ENCODE results near the gene TTLL8. TPM values are rescaled to one million over a fixed set of nuclear protein-coding genes. Genes with fewer than 3 reads are reported as not detected.
A peak's percentile ranks its signal among the peaks of the same experiment; 100 is the strongest.

TTLL8 gene
- total RNA-seq (not detected), polyA plus RNA-seq (not detected)
- long read RNA-seq, donor 1, result 0 reads
- long read RNA-seq, donor 2, result 0 reads
- long read RNA-seq, donor 3, result 0 reads
- long read RNA-seq, donor 4, result 0 reads

- WGBS, result 10% methylated on average over 102 of the region's 102 CpGs
- DNase-seq (peak in 2 of 3 donors; percentile 44 to 55), ATAC-seq (peak in 1 of 2 donors; percentile 28)
- no peaks in the 10 kb centered on the region for H3K9me3 ChIP-seq (ENCODE audit: control insufficient read depth, low read length)
- H3K27me3 ChIP-seq (ENCODE audit: control insufficient read depth, insufficient read depth), result no peaks in the 10 kb centered on the region
- no peaks in the 10 kb centered on the region for H3K4me1 ChIP-seq (ENCODE audit: control insufficient read depth, insufficient read depth, low read length)
- H3K27ac ChIP-seq (ENCODE audit: low read length), result no peak within 1 kb of the TSS
- intact Hi-C loops (cut with DNase I), result no loop called here
- H3K4me3 ChIP-seq (ENCODE audit: low read length), result peak within 1 kb of the TSS; percentile 6
Measured at GRCh38 chr22:50058061-50058905, at the start of gene TTLL8. TTLL8 (minus strand) TSS chr22:50058298.

DNA sequence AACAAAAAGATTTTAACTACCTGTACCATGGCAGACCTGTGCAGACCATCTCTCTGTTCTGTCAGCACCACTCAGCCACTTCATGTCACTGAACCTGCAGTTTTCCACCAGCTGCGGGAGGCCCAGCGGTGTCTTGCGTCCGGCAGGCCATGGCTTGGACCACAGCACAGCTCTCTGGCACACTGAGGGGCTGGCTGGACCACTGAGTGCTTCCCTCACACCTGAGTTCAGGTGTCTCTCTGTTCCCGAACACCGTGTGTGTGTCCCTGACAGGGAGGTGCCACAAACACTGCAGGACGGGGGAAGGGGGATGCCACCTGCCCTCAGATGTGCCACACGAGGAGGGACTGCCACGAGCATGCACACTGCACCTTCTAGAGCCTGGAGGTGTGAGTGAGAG, 49.4 kb upstream of the TTLL8 start:
- ATAC-seq, result no peak
- Histone ChIP-seq H3K9me3 (ENCODE audit: control insufficient read depth, low read length) (no peaks in the 10 kb centered on the region), H3K27ac (ENCODE audit: low read length) (no peak overlapping the region), H3K27me3 (ENCODE audit: control insufficient read depth, insufficient read depth) (no peaks in the 10 kb centered on the region), H3K4me1 (ENCODE audit: control insufficient read depth, insufficient read depth, low read length) (no peaks in the 10 kb centered on the region), H3K4me3 (ENCODE audit: low read length) (no peak overlapping the region)
- intact Hi-C loops (cut with DNase I), result no loop called here
- 86% methylated on average over 9 of the region's 9 CpGs for WGBS
- no peak for DNase-seq

DNA sequence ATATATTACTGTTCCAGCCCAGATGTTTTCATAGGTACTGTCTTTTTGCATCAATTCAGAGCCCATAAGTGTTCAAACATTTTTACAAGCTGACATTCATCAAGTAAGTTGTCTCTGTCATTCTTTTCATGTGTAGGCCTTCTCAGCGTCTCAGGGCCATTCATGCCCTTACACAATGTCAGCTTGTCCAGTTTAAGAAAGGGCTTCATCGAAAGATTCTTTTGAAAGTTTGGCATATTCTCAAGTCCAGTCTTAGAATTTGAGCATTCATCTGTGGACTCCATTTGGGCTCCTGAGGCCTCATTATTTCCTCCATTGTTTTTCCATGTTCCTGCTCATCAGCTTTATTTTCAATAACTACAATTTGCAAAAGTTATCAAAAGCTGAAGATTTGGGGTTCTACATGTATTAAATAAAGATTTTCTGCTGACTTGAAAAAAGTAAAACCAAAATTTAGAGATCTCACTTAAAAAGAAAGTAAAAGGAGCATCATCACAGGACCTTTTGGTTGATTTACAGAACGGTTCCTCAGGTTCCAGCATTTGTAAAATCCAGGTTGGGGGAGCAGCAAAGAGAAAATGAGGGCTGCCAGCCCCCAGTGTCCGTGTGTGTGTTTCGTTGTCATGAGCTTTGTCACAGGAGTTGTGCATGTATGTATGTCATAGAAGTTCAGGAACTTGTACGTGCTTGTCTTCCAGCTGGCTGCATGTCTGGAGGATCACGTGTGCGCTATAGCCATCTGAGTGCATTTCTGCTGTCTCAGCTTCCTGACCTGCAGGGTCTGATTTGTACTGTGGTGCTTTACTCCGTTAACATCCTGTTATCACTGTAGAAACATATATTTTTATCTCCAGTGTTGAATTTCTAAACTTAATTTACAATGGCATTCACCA, 47.4 kb upstream of the TTLL8 start:
- WGBS, result 42% methylated on average over 9 of the region's 9 CpGs
- Histone ChIP-seq H3K4me1 (ENCODE audit: control insufficient read depth, insufficient read depth, low read length) (no peaks in the 10 kb centered on the region), H3K4me3 (ENCODE audit: low read length) (no peak overlapping the region), H3K9me3 (ENCODE audit: control insufficient read depth, low read length) (no peaks in the 10 kb centered on the region), H3K27me3 (ENCODE audit: control insufficient read depth, insufficient read depth) (no peaks in the 10 kb centered on the region), H3K27ac (ENCODE audit: low read length) (no peak overlapping the region)
- DNase-seq, result no peak
- no peak for ATAC-seq
- intact Hi-C loops (cut with DNase I), result no loop called here

DNA sequence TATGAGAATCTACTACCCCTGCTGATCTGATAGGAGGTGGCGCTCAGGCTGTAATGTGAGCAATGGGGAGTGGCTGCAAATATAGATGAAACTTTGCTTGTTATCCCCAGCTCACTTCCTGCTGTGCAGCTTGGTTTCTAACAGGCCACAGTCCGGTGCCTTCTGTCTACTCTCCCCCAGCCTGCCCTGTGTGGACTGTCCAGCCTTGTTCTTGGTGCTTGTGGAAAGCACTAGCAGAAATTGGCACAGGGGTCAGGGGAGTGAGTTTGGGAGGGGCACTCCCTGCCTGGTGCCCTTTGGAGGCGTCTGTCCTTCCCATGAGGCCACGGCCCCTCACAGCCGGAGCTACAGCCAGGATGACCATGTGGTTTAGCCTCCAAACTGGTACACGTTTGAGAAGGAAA, 46.0 kb upstream of the TTLL8 start:
- Histone ChIP-seq H3K27me3 (ENCODE audit: control insufficient read depth, insufficient read depth) (no peaks in the 10 kb centered on the region), H3K27ac (ENCODE audit: low read length) (no peak overlapping the region), H3K4me1 (ENCODE audit: control insufficient read depth, insufficient read depth, low read length) (no peaks in the 10 kb centered on the region), H3K9me3 (ENCODE audit: control insufficient read depth, low read length) (no peaks in the 10 kb centered on the region), H3K4me3 (ENCODE audit: low read length) (no peak overlapping the region)
- no peak for DNase-seq
- ATAC-seq, result no peak
- intact Hi-C loops (cut with DNase I), result no loop called here
- WGBS, result 75% methylated on average over 6 of the region's 6 CpGs

DNA sequence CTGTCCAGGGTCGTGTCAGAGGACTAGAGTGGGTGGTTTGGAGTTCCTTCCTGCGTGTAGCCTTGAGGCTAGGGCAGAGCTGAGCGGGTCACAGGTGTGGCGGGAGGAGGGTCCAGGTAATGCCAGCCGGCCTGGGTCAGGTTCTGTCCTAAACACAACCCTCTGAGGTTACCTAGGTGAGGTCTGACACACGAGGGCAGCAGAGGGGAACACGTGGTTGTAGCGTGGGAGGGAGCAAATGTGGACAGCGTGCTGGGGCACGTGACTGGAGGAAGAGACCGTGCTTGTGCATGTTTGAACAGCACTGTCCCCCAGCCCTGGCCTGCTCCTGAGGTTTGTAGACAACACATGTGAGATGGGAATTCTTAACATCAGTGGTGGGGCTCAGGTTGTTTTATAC, 44.8 kb upstream of the TTLL8 start:
- H3K4me1 ChIP-seq (ENCODE audit: control insufficient read depth, insufficient read depth, low read length), result no peaks in the 10 kb centered on the region
- intact Hi-C loops (cut with DNase I), result no loop called here
- H3K4me3 ChIP-seq (ENCODE audit: low read length), result no peak overlapping the region
- no peaks in the 10 kb centered on the region for H3K27me3 ChIP-seq (ENCODE audit: control insufficient read depth, insufficient read depth)
- 61% methylated on average over 11 of the region's 11 CpGs for WGBS
- no peak for DNase-seq
- ATAC-seq, result peak in 1 of 2 donors; percentile 26
- H3K9me3 ChIP-seq (ENCODE audit: control insufficient read depth, low read length), result no peaks in the 10 kb centered on the region
- H3K27ac ChIP-seq (ENCODE audit: low read length), result no peak overlapping the region

GRCh38 chr22:50101870-50102565, 43.9 kb upstream of the TTLL8 start:
- 75% methylated on average over 10 of the region's 10 CpGs for WGBS
- no peaks in the 10 kb centered on the region for H3K27me3 ChIP-seq (ENCODE audit: control insufficient read depth, insufficient read depth)
- no peak overlapping the region for H3K27ac ChIP-seq (ENCODE audit: low read length)
- H3K9me3 ChIP-seq (ENCODE audit: control insufficient read depth, low read length), result no peaks in the 10 kb centered on the region
- no peaks in the 10 kb centered on the region for H3K4me1 ChIP-seq (ENCODE audit: control insufficient read depth, insufficient read depth, low read length)
- intact Hi-C loops (cut with DNase I), result no loop called here
- no peak for DNase-seq
- no peak for ATAC-seq
- H3K4me3 ChIP-seq (ENCODE audit: low read length), result no peak overlapping the region

GRCh38 chr22:50098052-50098451, 40.0 kb upstream of the TTLL8 start:
- Histone ChIP-seq H3K9me3 (ENCODE audit: control insufficient read depth, low read length) (no peaks in the 10 kb centered on the region), H3K27ac (ENCODE audit: low read length) (no peak overlapping the region), H3K4me1 (ENCODE audit: control insufficient read depth, insufficient read depth, low read length) (no peaks in the 10 kb centered on the region), H3K27me3 (ENCODE audit: control insufficient read depth, insufficient read depth) (no peaks in the 10 kb centered on the region), H3K4me3 (ENCODE audit: low read length) (no peak overlapping the region)
- intact Hi-C loops (cut with DNase I), result no loop called here
- 89% methylated on average over 3 of the region's 3 CpGs for WGBS
- DNase-seq, result no peak
- ATAC-seq, result no peak

DNA sequence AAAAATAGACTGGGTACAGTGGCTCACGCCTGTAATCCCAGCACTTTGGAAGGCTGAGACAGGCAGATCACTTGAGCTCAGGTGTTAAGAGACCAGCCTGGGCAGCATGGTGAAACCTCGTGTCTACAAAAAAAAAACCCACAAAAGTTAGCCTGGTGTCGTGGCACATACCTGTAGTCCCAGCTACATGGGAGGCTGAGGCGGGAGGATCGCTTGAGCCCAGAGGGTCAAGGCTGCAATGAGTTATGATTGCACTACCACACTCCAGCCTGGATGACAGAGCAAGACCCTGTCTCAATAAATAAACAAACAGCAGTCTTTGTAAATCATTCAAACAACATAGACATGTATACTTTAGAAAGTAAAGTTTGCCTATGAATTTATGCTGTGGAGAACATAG, 34.2 kb upstream of the TTLL8 start:
- H3K4me3 ChIP-seq (ENCODE audit: low read length), result no peak overlapping the region

GRCh38 chr22:50091092-50091768, 33.1 kb upstream of the TTLL8 start:
- Histone ChIP-seq H3K27me3 (ENCODE audit: control insufficient read depth, insufficient read depth) (no peaks in the 10 kb centered on the region), H3K4me3 (ENCODE audit: low read length) (no peak overlapping the region), H3K27ac (ENCODE audit: low read length) (no peak overlapping the region), H3K4me1 (ENCODE audit: control insufficient read depth, insufficient read depth, low read length) (no peaks in the 10 kb centered on the region), H3K9me3 (ENCODE audit: control insufficient read depth, low read length) (no peaks in the 10 kb centered on the region)
- WGBS, result 84% methylated on average over 29 of the region's 29 CpGs
- ATAC-seq (no peak), DNase-seq (no peak)
- intact Hi-C loops (cut with DNase I), result no loop called here

More for the DNA sequence above, 34.2 kb upstream of the TTLL8 start:
- intact Hi-C loops (cut with DNase I), result no loop called here
- Histone ChIP-seq H3K9me3 (ENCODE audit: control insufficient read depth, low read length) (no peaks in the 10 kb centered on the region), H3K4me1 (ENCODE audit: control insufficient read depth, insufficient read depth, low read length) (no peaks in the 10 kb centered on the region), H3K27me3 (ENCODE audit: control insufficient read depth, insufficient read depth) (no peaks in the 10 kb centered on the region), H3K27ac (ENCODE audit: low read length) (no peak overlapping the region)
- WGBS, result 82% methylated on average over 5 of the region's 5 CpGs
- ATAC-seq (no peak), DNase-seq (no peak)

GRCh38 chr22:50090412-50090714, 32.3 kb upstream of the TTLL8 start:
- Histone ChIP-seq H3K27me3 (ENCODE audit: control insufficient read depth, insufficient read depth) (no peaks in the 10 kb centered on the region), H3K9me3 (ENCODE audit: control insufficient read depth, low read length) (no peaks in the 10 kb centered on the region), H3K27ac (ENCODE audit: low read length) (no peak overlapping the region), H3K4me1 (ENCODE audit: control insufficient read depth, insufficient read depth, low read length) (no peaks in the 10 kb centered on the region), H3K4me3 (ENCODE audit: low read length) (no peak overlapping the region)
- WGBS, result 90% methylated on average over 22 of the region's 22 CpGs
- intact Hi-C loops (cut with DNase I), result no loop called here
- DNase-seq (no peak), ATAC-seq (no peak)

Measured in right cardiac atrium (tissue), 5 donors.